Loucy (cell line): ENCODE data around the gene CFC1.
"Not testable (repeated sequence)": the region's sequence is repeated elsewhere in the genome, so short reads cannot be mapped to it uniquely, and the experiment has no call there.

Experiments used
- H2AFZ ChIP-seq: fragments of 200-600 bp; sonication (generic); 2 replicates; pipeline ENCODE4 v1.6.0; 2016; ENCODE audit warnings: antibody characterized with exemption, mild to moderate bottlenecking, low read length, moderate library complexity
- H3F3A ChIP-seq: fragments of 200-600 bp; 2 replicates; pipeline ENCODE4 v1.6.0; 2016; ENCODE audit warnings: antibody characterized with exemption, low read depth, mild to moderate bottlenecking
- H3K27me3 ChIP-seq: fragments of 200-600 bp; sonication (generic); 2 replicates; pipeline ENCODE4 v1.6.1; 2014; ENCODE audit warnings: low read length, mild to moderate bottlenecking; ENCODE audit not compliant: insufficient read depth, poor library complexity, severe bottlenecking
- H3K36me3 ChIP-seq: fragments of 200-600 bp; sonication (generic); 2 replicates; pipeline ENCODE4 v1.6.1; 2016; ENCODE audit warnings: low read length; ENCODE audit not compliant: insufficient read depth
- H3K4me1 ChIP-seq: fragments of 200-600 bp; sonication (generic); 2 replicates; pipeline ENCODE4 v1.5.1; 2014; ENCODE audit warnings: low read length, mild to moderate bottlenecking; ENCODE audit not compliant: insufficient read depth, poor library complexity, severe bottlenecking
- H3K4me2 ChIP-seq: fragments of 200-600 bp; sonication (generic); 2 replicates; pipeline ENCODE4 v1.6.0; 2014; ENCODE audit warnings: antibody characterized with exemption, low read length, low read depth, mild to moderate bottlenecking; ENCODE audit not compliant: poor library complexity, severe bottlenecking
- H3K4me3 ChIP-seq: fragments of 200-600 bp; sonication (generic); 2 replicates; pipeline ENCODE4 v1.5.1; 2014; ENCODE audit warnings: low read length, mild to moderate bottlenecking, mixed read lengths; ENCODE audit not compliant: poor library complexity, severe bottlenecking
- H3K79me2 ChIP-seq: fragments of 200-600 bp; sonication (generic); 2 replicates; pipeline ENCODE4 v1.6.1; 2014; ENCODE audit warnings: low read length; ENCODE audit not compliant: insufficient read depth
- H3K9ac ChIP-seq: fragments of 200-600 bp; sonication (generic); 2 replicates; pipeline ENCODE4 v1.6.0; 2014; ENCODE audit warnings: mild to moderate bottlenecking, low read depth, low read length, moderate library complexity; ENCODE audit not compliant: poor library complexity, severe bottlenecking
- H3K9me2 ChIP-seq: fragments of 200-600 bp; sonication (generic); replicated peaks from 2 replicates; pipeline ENCODE4 v1.6.1; 2016; ENCODE audit warnings: low read depth, low read length, mixed read lengths
- H3K9me3 ChIP-seq: fragments of 200-600 bp; sonication (generic); 2 replicates; pipeline ENCODE4 v1.6.1; 2014; ENCODE audit warnings: mild to moderate bottlenecking, antibody characterized with exemption, low read length, low read depth; ENCODE audit not compliant: insufficient read depth
- H4K20me1 ChIP-seq: fragments of 200-600 bp; sonication (generic); 2 replicates; pipeline ENCODE4 v1.6.0; 2014; ENCODE audit warnings: antibody characterized with exemption, low read length, mild to moderate bottlenecking; ENCODE audit not compliant: insufficient read depth, poor library complexity, severe bottlenecking

CFC1 gene

GRCh38 chr2:130554178-130554577 lies 45.2 kb downstream of the CFC1 start:
- H3K79me2 ChIP-seq, H3K9me3 ChIP-seq, H3K9ac ChIP-seq, H3K4me3 ChIP-seq, H4K20me1 ChIP-seq, H3K27me3 ChIP-seq, H2AFZ ChIP-seq, H3K36me3 ChIP-seq, H3K4me1 ChIP-seq, H3K9me2 ChIP-seq, H3F3A ChIP-seq, H3K4me2 ChIP-seq: not testable (repeated sequence)

GRCh38 chr2:130549475-130549874 lies 49.9 kb downstream of the CFC1 start:
- not testable (repeated sequence) for H3K4me3 ChIP-seq, H3K27me3 ChIP-seq, H3K4me2 ChIP-seq, H3F3A ChIP-seq, H3K9me2 ChIP-seq, H3K9ac ChIP-seq, H3K4me1 ChIP-seq, H3K9me3 ChIP-seq, H3K79me2 ChIP-seq, H4K20me1 ChIP-seq, H2AFZ ChIP-seq, H3K36me3 ChIP-seq

GRCh38 chr2:130548418-130548817 lies 51.0 kb downstream of the CFC1 start:
- H2AFZ ChIP-seq, H3F3A ChIP-seq, H3K9me3 ChIP-seq, H3K4me1 ChIP-seq, H3K4me3 ChIP-seq, H3K79me2 ChIP-seq, H3K36me3 ChIP-seq, H3K9me2 ChIP-seq, H4K20me1 ChIP-seq, H3K9ac ChIP-seq, H3K4me2 ChIP-seq, H3K27me3 ChIP-seq: not testable (repeated sequence)

- H3K9me2 ChIP-seq, H3K4me2 ChIP-seq, H3F3A ChIP-seq, H3K9ac ChIP-seq, H3K36me3 ChIP-seq, H3K27me3 ChIP-seq, H3K4me3 ChIP-seq, H2AFZ ChIP-seq, H4K20me1 ChIP-seq, H3K4me1 ChIP-seq, H3K9me3 ChIP-seq, H3K79me2 ChIP-seq: not testable (repeated sequence)
Measured at GRCh38 chr2:130544978-130545377, 54.4 kb downstream of the CFC1 start.

- not testable (repeated sequence) for H3K4me3 ChIP-seq, H3K9me2 ChIP-seq, H3K4me2 ChIP-seq, H3K27me3 ChIP-seq, H3K36me3 ChIP-seq, H3K9me3 ChIP-seq, H4K20me1 ChIP-seq, H2AFZ ChIP-seq, H3K4me1 ChIP-seq, H3K9ac ChIP-seq, H3K79me2 ChIP-seq, H3F3A ChIP-seq
Measured at GRCh38 chr2:130543785-130544528, 55.4 kb downstream of the CFC1 start.

- H2AFZ ChIP-seq = not testable (repeated sequence)
Measured at GRCh38 chr2:130542789-130543188, 56.6 kb downstream of the CFC1 start.

More at GRCh38 chr2:130542789-130543188, 56.6 kb downstream of the CFC1 start:
- H3K9ac ChIP-seq, H3K27me3 ChIP-seq, H3K4me1 ChIP-seq, H3K4me3 ChIP-seq, H3K36me3 ChIP-seq, H3K4me2 ChIP-seq, H4K20me1 ChIP-seq, H3K9me2 ChIP-seq, H3K79me2 ChIP-seq, H3K9me3 ChIP-seq, H3F3A ChIP-seq: not testable (repeated sequence)
